ENCODE data around the gene BRAF. TPM values are rescaled to one million over a fixed set of nuclear protein-coding genes. Genes with fewer than 3 reads are reported as not detected.

Gene BRAF
- total and polyA plus RNA-seq, 2 of the 8 experiments (the other 6 are each of a cell fraction or from before 2014, with no cell fraction given): 11.4 to 32.6 TPM

DNA sequence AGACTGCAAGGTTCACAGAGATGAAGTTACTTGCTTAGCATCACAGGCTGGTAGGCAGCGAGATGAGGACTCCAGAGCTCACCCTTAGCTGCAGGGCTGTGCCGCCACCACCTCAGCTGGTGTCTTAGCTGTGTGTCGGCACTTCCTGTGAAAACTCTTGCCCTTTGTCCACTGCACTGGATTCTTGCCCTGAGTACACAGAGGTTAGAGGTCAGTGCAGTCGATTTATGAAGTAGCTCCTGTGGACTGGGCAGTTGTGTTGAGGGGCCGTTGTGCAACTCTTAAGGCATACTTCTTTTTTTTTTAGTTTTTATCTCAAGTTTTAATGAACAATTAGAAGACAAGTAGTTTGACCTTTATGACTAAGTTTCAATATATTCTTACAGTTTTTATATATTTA, 217.6 kb downstream of the BRAF start:
- no peak overlapping the region for H3K23ac ChIP-seq (ENCODE audit: insufficient read length)
- H4K20me1 ChIP-seq (replicated peaks in 1 of 2; ENCODE audit: control insufficient read depth in 1 of 2, insufficient read depth in 2 of 2, low read length in 2 of 2): peaks cover 0 to 1% of the 10 kb centered on the region in 2 experiments
- H2BK120ac ChIP-seq (replicated peaks; ENCODE audit: low read depth, low read length): no peak overlapping the region
- H2AFZ ChIP-seq (ENCODE audit: low read length): no peak overlapping the region
- no peak overlapping the region for H2AK5ac ChIP-seq (ENCODE audit: low read depth, low read length)
- POLR2A ChIA-PET (ENCODE audit: partially characterized antibody): interaction anchor here (0.6 to 1.0 kb wide), 2 partner anchors 291 to 936 kb away, joined by 3 read pairs; no protein-coding TSS in a partner anchor
- no peak overlapping the region for H2BK5ac ChIP-seq (ENCODE audit: low read depth, low read length)
- H3K9ac ChIP-seq (replicated peaks in 1 of 4; ENCODE audit: extremely low read depth in 1 of 4, low read depth in 3 of 4, low read length in 3 of 4): no peak overlapping the region
- H3K4me2 ChIP-seq (ENCODE audit: insufficient read depth in 1 of 2, low read depth in 2 of 2, low read length in 2 of 2): no peak overlapping the region
- H3K56ac ChIP-seq (replicated peaks; ENCODE audit: insufficient read length, low read depth, low read length): no peak overlapping the region
- H2BK20ac ChIP-seq (ENCODE audit: low read length): no peak overlapping the region
- H3K4me3 ChIP-seq (ENCODE audit: extremely low read depth in 1 of 4, insufficient read depth in 2 of 4, low read depth in 3 of 4, low read length in 4 of 4): no peak overlapping the region
- no peak overlapping the region for H3K27ac ChIP-seq (ENCODE audit: low read depth, low read length)
- no peak overlapping the region for H2BK12ac ChIP-seq (ENCODE audit: low read depth, low read length)
- no peak overlapping the region for H4K8ac ChIP-seq (ENCODE audit: extremely low read depth, insufficient read depth, low read length)
- H3K4me1 ChIP-seq (replicated peaks in 1 of 4; ENCODE audit: control insufficient read depth in 3 of 4, insufficient read depth in 4 of 4, low read length in 3 of 4): no peaks in the 10 kb centered on the region
- peaks cover 0 to 4% of the 10 kb centered on the region in 2 experiments; a peak in 1 of 4 replicates for H3K79me2 ChIP-seq (ENCODE audit: control insufficient read depth in 1 of 2, insufficient read depth in 2 of 2, low read length in 2 of 2)
- H3K4ac ChIP-seq (replicated peaks; ENCODE audit: insufficient read length, low read depth, low read length): no peak overlapping the region
- no peak for DNase-seq (ENCODE audit: low read depth in 1 of 2, low spot score in 2 of 2)
- H3K18ac ChIP-seq (ENCODE audit: extremely low read depth, low read length): no peak overlapping the region
- FAIRE-seq: no peak
- no peak overlapping the region for H3K14ac ChIP-seq (ENCODE audit: insufficient read length)
- H3K36me3 ChIP-seq (ENCODE audit: control insufficient read depth in 2 of 4, insufficient read depth in 4 of 4, low read length in 3 of 4): peaks cover 0 to 17% (median 8%) of the 10 kb centered on the region in 4 experiments; a peak in 3 of 8 replicates
- CTCF ChIA-PET (ENCODE audit: partially characterized antibody): interaction anchor here (0.6 to 1.8 kb wide), 3 partner anchors 16 to 732 kb away, joined by 3 to 6 read pairs (median 3); no protein-coding TSS in a partner anchor
- H3K9me3 ChIP-seq (ENCODE audit: insufficient read depth in 2 of 2, low read depth in 1 of 2, low read length in 1 of 2): no peaks in the 10 kb centered on the region
- 89% methylated on average over 5 of the region's 5 CpGs; no CpG with 5 or more reads in 1 of the 2 experiments for WGBS, 2 experiments (ENCODE audit: extremely low coverage in 1 of 2, insufficient coverage in 1 of 2, insufficient read length in 1 of 2, insufficient replicate concordance in 2 of 2, low coverage in 1 of 2, low lambda C conversion rate in 2 of 2, missing lambda C conversion rate in 1 of 2)
- H3K27me3 ChIP-seq (replicated peaks in 1 of 4; ENCODE audit: control insufficient read depth in 3 of 4, extremely low read depth in 1 of 4, insufficient read depth in 3 of 4, low read length in 3 of 4): no peaks in the 10 kb centered on the region
- no peaks in the 10 kb centered on the region for H3K23me2 ChIP-seq (ENCODE audit: low read depth, low read length)
- H2BK15ac ChIP-seq (ENCODE audit: low read length): no peak overlapping the region
- no peak overlapping the region for H4K91ac ChIP-seq (replicated peaks; ENCODE audit: insufficient read length, low read length)
- H3K79me1 ChIP-seq (ENCODE audit: low read depth, low read length): no peaks in the 10 kb centered on the region
- no peak overlapping the region for H4K5ac ChIP-seq (ENCODE audit: insufficient read length, low read depth, low read length)
- TF ChIP-seq RBBP5 (IDR thresholded peaks at IDR 0.05; ENCODE audit: borderline replicate concordance, low read depth, low read length): no peak
- TF ChIP-seq, protein P1, sequence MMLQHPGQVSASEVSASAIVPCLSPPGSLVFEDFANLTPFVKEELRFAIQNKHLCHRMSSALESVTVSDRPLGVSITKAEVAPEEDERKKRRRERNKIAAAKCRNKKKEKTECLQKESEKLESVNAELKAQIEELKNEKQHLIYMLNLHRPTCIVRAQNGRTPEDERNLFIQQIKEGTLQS (IDR thresholded peaks at IDR 0.05; ENCODE audit: insufficient read depth, low read depth, low read length): no peak
- TF ChIP-seq MAFK (IDR thresholded peaks at IDR 0.05; ENCODE audit: low read depth, low read length): no peak
- no peak for TF ChIP-seq RNF2 (IDR thresholded peaks at IDR 0.05; ENCODE audit: borderline replicate concordance, low read depth, low read length, missing control alignments, poor library complexity, severe bottlenecking)
- TF ChIP-seq RAD21 (IDR thresholded peaks at IDR 0.05 in 1 of 2, conservative IDR thresholded peaks at IDR 0.05 in 1 of 2; ENCODE audit: low read depth in 2 of 2, low read length in 2 of 2): no peak
- no peak for TF ChIP-seq YY1 (IDR thresholded peaks at IDR 0.05; ENCODE audit: low read depth, low read length)
- TF ChIP-seq PHF8 (conservative IDR thresholded peaks at IDR 0.05; ENCODE audit: low read depth, low read length): no peak
- no peak for TF ChIP-seq SRF (IDR thresholded peaks at IDR 0.05; ENCODE audit: low read depth, low read length)
